HG03432 (cell line): ENCODE measurements around the gene CSNK1A1.
"Not testable (repeated sequence)": the region's sequence is repeated elsewhere in the genome, so short reads cannot be mapped to it uniquely, and the experiment has no call there.

Source experiments
- ATAC-seq: cut with Tn5 transposase; IDR thresholded peaks from one replicate; pipeline ENCODE4 v1.9.1; 2021; ENCODE audit warnings: mild to moderate bottlenecking, moderate library complexity; ENCODE audit not compliant: unreplicated experiment

CSNK1A1 gene

DNA sequence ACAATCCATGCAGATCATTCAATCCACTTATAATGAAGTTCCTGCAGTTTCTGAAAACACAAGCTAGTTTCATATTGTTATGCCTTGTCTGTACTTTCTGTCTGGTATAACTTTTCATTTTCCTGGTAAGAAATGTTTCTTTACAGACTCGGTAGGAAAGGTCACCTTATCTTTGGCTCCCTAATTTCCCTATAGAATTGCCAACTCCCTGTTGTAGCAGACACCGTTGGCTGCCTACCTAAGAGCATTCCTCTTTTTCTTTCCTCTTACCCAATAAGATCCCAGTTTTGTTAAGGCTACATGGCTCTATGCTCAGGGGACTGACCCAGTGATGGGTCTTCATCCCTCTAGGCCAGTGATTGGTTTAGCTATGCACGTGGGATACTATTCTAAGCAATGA lies 23.9 kb upstream of the CSNK1A1 start:
- no peak for ATAC-seq

DNA sequence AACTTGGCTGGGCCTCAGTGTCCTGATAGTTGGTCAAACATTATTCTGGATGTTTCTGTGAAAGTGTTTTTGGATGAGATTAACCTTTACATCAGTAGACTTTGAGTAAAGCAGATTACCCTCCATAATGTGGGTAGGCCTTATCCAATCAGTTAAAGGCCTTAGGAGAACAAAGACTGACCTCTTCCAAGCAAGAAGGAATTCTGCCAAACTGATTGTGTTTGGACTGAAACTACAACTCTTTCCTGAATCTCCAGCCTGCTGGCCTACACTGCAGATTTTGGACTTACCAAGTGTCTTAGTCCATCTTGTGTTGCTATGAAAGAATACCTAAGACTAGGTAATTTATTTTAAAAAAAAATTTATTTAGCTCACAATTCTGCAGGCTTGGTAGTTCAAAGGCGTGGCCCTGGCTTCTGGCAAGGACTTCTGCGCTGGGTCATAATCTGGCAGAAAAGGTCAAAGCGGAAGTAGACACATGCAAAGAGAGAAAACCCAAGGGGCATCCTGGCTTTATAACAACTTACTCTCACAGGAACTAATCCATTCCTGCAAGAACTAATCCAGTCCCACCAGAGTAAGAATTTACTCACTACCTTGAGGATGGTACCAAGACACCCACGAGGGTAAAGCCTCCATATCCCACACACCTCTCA lies 21.5 kb upstream of the CSNK1A1 start:
- no peak for ATAC-seq

DNA sequence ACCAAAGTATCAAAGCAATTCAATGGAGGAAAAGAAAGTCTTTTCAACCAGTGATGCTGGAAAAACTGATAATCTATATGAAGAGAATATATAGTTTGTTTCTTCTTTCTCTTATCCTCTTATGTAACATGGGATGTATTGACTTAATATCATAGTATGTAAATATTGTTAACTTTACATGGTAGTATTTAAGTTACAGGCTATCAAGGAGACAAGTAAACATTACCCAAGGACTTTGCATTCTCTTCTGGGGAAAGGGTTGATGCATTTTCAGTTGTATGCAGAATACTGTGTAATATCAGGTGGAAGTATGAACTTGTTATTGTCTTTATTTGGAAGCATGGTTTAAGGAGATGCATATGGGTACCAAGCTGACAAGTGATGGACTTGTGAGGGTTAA lies 20.9 kb upstream of the CSNK1A1 start:
- ATAC-seq: no peak

DNA sequence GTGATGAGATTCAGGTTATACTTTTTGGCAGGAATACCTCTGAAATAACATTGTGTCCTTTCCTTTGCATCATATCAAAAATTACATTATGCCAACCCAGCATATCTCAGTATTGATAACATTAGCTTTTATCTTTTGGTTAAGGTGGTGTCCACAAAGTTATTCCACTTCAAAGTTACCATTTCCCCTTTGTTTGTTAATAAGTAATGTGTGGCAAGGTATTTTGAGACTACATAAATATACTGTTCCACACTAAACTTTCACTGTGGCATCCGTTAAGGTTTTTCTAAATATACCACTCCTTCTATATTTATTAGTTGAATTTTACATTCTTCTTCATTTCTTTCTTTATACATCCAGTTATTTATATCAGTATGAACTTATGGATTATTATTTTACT lies 16.0 kb upstream of the CSNK1A1 start:
- ATAC-seq: no peak

DNA sequence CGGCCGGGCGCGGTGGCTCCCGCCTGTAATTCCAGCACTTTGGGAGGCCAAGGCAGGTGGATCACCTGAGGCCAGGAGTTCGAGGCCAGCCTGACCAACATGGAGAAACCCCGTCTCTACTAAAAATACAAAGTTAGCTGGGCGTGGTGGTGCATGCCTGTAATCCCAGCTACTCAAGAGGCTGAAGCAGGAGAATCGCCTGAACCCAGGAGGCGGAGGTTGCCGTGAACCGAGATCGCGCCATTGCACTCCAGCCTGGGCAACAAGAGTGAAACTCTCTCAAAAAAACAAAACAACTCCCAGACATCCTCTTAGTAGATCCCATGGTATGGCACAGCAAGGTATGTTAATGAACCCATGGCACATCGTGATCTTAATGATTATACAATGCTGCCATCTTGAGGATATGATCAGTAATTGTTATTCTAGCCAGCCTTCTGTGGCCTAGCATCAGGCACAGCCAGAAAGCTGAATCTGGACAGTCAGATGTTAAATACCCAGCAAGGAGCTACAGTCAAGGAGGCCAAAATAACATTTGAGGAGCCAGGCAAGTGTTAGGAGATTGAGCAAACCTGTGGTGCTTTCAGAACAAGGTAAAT lies 13.4 kb upstream of the CSNK1A1 start:
- ATAC-seq: peak; percentile 84

DNA sequence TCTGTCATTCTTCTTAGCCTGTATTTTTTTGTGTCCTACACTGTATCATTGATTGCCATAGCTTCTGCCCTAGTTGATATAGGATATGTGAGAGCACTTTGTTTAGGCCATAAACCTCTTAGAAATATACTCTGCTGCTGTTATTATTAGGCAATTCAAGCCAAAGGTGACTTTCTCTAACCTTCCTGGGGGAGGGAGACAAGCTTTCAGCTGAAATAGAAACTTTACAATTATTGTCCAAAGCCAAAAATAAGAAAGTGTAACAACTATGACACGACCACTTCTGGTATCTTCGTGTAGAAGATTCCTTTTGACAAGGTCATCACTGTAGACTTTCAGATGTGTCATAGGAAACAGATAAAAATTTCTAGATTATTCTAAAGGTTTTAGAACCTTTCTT lies 12.2 kb upstream of the CSNK1A1 start:
- ATAC-seq: no peak

DNA sequence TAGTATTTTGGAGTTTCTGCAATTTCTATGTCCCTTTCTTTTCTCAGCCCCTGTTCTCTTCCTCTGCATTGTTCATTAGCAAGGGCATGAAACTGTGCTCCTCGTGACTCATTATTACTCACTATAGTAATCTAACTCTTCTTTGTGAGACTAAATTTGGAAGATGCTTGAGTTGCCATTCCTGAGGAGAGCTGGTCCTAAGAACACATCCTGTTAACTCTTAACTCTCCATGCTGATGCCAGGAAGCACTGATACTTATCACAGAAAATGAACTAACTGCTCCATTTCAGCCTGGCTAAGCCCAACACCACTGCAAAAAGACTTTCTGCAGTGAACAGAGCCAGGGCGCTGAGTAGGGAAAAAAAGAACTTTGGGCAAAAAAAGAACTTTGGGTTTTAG lies 10.6 kb upstream of the CSNK1A1 start:
- ATAC-seq: peak; percentile 58

DNA sequence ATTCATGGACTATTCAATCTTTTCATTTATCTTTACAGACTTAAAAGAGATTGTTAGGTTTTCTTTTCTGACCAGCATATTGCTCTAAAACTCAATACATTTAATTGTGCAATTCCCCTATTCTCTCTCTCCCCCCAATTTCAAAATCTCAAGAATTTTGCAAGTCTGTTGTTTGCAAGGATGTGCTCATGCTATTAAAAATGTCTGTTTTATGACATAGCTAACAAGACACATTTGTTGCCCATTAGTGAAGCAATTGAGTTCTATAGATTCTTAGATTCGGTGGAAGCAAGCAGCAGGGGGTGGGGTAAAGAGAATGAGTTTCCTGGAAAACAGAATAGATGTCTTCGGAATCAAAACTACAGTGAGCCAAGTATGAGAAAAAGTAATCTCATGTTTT lies 8.5 kb upstream of the CSNK1A1 start:
- ATAC-seq: no peak

DNA sequence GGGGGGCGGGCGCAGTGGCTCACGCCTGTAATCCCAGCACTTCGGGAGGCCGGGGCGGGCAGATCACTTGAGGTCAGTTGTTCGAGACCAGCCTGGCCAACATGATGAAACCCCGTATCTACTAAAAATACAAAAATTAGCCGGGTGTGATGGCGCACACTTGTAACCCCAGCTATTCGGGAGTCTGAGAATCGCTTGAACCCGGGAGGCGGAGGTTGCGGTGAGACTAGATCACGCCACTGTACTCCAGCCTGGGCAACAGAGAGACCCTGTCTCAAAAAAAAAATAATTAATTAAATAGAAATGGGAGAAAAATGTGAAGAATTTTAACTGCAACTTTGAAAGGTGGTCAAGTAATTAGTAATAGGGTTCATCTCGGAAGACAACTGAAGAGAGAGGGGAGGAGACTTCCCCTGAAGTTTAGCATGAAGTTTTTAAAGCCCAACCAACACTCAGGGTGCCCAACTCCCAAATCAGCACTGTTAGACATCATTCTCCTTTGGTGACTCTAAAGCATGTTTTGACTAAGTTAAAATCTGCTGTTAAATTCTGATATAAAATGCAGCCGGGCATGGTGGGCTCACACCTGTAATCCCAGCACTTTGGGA lies 1.4 kb upstream of the CSNK1A1 start:
- no peak for ATAC-seq

DNA sequence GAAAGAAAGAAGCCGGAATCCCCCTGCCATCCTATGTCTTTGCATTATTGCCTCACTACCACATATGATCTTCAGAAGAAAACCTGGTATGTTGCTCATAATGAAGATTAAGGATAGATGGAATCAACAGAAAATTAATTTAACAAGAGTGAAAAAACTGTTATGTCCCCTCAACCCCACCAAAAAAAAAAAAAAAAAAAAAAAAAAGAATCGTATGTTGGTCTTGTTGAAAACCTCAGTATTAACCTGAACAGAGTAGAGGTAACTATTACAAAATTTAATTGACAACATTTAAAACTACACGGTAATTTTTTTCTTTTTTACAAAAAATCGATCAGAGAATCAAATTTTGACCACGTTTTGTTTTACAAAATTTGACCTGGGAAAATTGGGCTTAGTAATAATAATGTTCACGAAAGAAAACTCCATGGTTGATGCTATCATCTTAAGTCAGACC lies 827 bp upstream of the CSNK1A1 start:
- no peak for ATAC-seq

DNA sequence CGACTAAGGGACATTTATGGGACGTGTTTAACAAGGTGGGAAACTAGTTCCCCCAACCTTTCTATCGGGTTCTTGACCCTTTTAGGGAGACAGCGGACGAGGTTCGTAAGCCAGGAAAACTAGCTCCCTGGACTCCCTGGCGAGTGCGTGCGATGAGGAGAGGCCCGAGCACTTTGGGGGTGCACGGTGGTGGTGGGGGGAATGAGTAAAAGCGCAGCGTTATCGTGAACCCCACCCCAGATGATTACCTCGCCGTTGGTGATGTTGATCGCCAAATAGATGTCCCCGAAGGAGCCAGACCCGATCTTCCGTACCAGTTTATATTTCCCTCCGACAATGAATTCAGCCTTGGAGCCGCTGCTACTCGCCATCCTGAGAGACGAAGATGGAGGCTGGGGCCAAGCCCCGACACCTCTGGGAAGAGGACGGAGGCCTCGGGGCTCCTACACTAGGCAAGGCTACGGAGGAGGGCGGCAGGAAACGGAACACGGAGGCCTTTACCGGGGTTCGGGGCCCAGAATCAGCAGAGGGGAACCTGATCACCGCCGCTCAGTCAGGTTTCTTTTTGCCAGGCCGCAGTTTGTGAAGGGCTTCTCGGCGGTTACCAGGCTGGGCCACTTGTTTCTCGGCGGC lies 529 bp downstream of the CSNK1A1 start:
- ATAC-seq: peak; percentile 4

DNA sequence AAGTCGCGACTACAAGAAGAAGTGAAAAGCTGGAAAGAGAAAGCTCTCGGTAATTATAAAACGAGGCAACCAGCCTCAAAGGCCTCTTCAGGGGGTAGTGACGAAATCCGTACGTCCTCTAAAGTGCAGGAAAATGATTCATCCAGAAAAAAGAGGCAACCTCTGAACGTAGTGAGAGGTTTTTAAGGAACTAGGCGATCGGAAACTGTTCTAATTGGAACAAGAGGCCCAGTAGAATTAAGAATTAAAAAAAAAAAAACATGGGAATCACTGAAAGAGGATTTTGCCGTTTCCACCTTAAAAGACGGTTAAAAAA lies 1.0 kb downstream of the CSNK1A1 start:
- ATAC-seq: no peak

DNA sequence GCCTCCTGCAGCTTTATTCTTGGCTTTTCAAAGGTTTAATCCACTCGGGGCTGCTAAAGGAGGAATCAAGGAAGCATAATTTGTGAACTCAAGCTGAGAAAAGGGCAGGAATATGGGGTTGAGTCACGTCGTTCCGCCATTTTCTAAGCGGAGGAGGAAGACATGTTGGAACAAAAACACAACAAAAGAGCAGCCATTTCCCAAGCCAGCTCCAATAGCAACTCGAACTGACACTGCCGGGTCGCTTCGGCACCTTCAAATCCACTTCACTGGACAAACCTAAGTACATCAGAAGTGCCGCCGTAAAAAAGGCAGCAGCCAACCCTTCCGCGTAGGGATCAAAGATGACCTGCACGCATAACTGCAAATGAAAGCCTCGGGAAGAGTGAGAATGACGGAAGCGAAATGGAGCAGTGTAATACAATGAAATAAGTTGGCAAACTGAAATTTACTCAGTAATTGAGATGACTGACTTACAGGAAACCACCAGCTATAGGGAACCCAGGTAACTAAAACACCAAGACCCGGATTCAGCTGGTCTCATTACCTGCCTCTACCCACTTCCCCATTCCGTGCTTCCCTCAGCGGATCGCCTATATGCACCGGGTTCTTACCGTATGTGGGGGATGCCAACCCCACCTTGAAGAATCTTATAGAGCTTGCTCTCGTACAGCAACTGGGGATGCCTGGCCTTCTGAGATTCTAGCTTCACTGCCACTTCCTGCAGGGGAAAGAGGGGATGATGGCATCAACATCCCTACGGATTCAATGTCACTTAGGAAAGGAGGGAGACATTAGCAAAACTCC lies 1.6 kb downstream of the CSNK1A1 start:
- peak; percentile 23 for ATAC-seq

DNA sequence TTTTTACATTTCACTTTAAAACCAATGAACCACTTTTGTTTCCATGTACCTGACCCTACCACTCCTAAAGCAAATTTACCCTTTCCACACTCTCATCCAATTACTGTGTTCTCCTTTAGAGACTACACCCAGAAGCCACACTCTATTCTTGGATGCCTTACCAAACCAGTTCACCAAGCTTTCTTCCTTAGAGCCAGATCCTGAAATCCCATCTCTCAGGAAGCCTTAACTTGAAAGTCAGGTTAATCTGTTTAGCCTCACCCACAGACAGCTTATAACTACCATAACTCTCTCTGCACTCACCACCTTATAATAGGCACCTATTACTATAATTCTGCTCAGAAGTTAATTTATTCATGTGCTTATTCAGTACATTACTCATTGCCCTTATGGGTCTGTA lies 4.3 kb downstream of the CSNK1A1 start:
- no peak for ATAC-seq

DNA sequence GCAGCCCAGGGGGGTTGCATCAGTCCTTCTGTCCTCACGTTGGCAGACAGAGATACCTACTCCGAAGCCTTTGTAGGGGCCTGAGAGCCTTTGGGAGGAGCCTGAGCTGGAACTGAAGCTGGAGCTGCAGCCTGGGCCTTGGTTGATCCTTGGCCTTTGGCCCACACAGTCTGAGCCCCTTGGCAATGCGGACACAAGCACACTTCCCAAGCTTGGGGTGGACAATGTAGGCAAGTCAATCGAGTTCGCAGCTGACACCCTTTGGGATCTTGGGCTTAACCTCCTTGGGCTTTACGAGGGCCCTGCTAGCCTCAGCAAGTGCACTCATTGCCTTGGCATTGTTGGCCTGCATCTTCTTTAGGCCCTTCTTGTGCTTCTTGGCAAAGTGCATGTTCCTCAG lies 5.9 kb downstream of the CSNK1A1 start:
- ATAC-seq: no peak

DNA sequence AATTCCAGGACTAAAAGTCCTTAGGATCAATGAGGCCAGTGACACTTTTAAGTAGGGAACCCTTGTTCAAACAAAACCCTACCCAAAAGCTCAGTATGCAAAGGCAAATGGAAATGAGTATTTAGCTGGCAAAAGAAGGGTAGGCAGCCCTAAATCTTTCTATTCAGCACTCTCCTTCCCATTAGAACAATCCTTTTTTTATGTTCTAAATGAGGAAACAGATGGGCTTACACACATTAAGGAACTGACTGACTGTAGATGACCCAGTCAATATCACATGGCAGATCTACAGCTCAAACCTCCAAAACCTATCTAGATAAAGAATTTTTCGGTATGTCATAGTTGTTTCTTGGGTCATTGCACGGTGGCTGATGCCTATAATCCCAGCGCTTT lies 7.2 kb downstream of the CSNK1A1 start:
- ATAC-seq: no peak

DNA sequence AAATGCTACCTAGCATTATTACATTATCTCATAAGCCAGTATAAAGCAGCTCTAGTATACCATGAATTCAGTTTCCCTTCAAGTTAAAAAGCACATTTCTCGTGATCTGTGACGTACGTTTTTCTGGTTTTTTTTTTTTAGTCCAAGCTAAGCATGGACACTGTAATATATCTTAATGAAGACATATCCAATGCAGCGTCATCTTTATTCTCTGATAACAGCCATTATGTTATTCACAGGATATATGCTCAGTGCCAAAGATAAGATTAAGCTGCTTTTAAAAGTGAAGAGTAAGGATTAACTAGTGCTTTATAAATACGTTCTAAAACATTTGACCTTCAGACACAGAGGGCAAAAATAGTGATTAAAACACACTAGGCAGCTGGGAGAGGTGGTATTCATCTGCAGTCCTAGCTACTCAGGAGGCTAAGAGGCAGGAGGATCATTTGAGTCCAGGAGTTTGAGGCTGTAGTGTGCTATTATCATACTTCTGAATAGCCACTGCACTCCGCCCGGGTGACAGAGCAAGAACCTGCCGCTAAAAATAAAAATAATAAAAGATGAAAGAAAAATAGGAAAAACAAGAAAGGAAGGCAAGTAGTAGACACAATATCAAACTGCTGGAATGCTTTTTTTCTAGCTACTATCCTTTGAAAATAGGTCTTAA lies 7.7 kb downstream of the CSNK1A1 start:
- no peak for ATAC-seq

DNA sequence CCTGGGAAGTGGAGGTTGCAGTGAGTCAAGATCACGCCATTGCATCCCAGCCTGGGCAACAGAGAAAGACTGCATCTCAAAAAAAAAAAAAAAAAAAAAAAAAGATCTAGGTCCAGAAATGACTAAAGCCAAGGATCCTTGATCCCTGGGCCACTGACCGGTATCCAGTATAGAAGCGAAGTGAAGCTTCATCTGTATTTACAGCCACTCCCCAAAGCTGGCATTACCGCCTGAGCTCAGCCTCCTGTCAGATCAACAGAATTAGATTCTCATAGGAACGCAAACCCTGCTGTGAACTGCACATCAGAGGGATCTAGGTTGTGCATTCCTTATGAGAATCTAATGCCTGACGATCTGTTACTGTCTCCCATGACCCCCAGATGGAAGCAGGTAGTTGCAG lies 9.3 kb downstream of the CSNK1A1 start:
- ATAC-seq: no peak

DNA sequence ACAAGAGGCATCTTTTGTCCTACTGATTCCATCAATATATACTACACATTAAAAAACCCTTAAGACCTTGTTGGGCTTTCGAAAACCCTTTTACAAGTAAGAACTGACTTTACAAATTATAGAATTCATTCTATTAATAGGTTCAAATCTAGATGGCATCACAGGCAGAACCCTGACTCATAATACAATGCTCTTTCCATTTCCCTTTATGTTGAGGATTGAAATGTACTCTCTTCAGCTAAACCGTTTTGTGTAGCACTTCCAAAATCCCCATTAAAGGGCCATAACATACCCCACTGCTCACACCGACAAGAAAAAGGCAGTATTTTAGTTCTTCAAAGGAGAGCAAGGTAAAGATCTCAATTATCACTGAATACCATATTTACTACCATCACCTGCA lies 11.2 kb downstream of the CSNK1A1 start:
- ATAC-seq: no peak

DNA sequence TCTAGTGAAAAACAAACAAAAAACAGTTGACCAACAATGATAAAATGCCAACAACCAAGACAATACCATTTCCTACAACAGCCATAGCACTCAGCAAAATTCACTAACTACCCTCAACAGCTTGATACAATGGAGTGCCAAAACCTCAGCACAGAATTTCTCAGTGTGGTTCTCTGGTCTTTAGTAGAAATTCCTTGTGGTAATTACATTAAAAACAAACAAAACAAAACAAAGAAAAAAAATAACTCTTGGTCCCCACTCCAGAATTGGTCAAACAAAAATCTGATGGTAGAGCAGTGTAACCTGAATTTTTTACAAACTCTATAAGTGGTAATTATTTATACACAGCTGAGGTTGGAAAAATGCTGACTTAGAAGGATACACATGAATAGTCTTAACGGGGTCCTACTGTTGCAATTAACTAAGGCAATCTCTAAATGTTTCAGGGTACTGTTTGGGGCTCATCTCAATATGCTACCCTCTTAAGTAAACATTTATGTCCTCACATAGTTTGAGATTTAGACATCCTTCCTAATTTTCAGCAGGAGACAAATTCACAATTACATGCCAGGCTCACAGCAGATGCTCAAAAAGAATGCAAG lies 13.8 kb downstream of the CSNK1A1 start:
- no peak for ATAC-seq

DNA sequence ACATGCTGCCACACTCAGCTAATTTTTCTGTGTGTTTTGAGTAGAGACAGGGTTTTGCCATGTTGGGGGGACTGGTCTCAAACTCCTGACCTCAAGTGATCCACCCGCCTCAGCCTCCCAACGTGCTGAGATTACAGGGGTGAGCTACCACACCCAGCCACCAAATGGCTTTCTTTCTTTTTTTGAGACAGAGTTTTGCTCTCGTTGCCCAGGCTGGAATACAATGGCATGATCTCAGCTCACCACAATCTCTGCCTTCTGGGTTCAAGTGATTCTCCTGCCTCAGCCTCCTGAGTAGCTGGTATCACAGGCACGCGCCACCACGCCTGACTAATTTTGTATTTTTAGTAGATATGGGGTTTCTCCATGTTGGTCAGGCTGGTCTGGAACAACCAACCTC lies 15.5 kb downstream of the CSNK1A1 start:
- not testable (repeated sequence) for ATAC-seq
